HTR-8/SVneo (cell line): ENCODE data around the gene RBM19.

ENCODE experiments used
- DNase-seq: peaks from one replicate; pipeline ENCODE4 v3.0.0; 2011; ENCODE audit warnings: low spot score, mixed read lengths; ENCODE audit not compliant: insufficient read length
- FAIRE-seq: peaks from 2 replicates; lab custom pipeline; 2011; peaks lifted over from hg19 to GRCh38; lab: Jason Lieb, UNC

RBM19 gene

GRCh38 chr12:113766879-113767878, 198.9 kb downstream of the RBM19 start:
- peak; percentile 87 for DNase-seq
- no peak for FAIRE-seq
